Uterus (tissue), 4 donors: Measurements from ENCODE around the gene STK38. TPM values are rescaled to one million over a fixed set of nuclear protein-coding genes. Genes with fewer than 3 reads are reported as not detected.

Source experiments
- DNase-seq, 2 donors: peaks; one replicate each; pipeline ENCODE4 v3.0.0-alpha.2; 2019 to 2020
- H3K27ac ChIP-seq, 2 donors: fragments of 200-600 bp; sonication (generic); 1 replicate in 1 of 2; 2 replicates in 1 of 2; pipeline ENCODE4 v1.5.1; 2016 to 2018
- H3K27me3 ChIP-seq, 2 donors: fragments of 200-600 bp; sonication (generic); one replicate each; pipeline ENCODE4 v1.5.1; 2018 to 2019; ENCODE audit warnings: control low read depth in 1 of 2
- H3K36me3 ChIP-seq, 2 donors: fragments of 200-600 bp; sonication (generic); one replicate each; pipeline ENCODE4 v1.5.1; 2019; ENCODE audit warnings: control low read depth in 1 of 2
- H3K4me1 ChIP-seq, 2 donors: fragments of 200-600 bp; sonication (generic); one replicate each; pipeline ENCODE4 v1.5.1; 2018 to 2019; ENCODE audit warnings: control low read depth in 1 of 2
- H3K4me3 ChIP-seq, 2 donors: fragments of 200-600 bp; sonication (generic); 1 replicate in 1 of 2; 2 replicates in 1 of 2; pipeline ENCODE4 v1.5.1; 2018 to 2019; ENCODE audit warnings: mild to moderate bottlenecking in 1 of 2
- H3K9me3 ChIP-seq, 2 donors: fragments of 200-600 bp; sonication (generic); one replicate each; pipeline ENCODE4 v1.5.1; 2019; ENCODE audit warnings: control low read depth in 1 of 2
- POLR2A ChIP-seq, 2 donors: fragments of 450-650 bp; IDR thresholded peaks; one replicate each; pipeline ENCODE4 v1.6.1; 2016; ENCODE audit warnings: antibody characterized with exemption in 2 of 2, mild to moderate bottlenecking in 1 of 2, moderate library complexity in 1 of 2
- intact Hi-C: fragments of 100-400 bp; cut with DNase I; formaldehyde crosslinking; loops from one replicate; pipeline ENCODE4 v1.15.1; 2023; ENCODE audit warnings: low total_unique reads
- total RNA-seq, 4 donors: library from RNA; depleted of rRNA in 3 of 4; stranded (reverse); fragments of >200 nt in 3 of 4; gene quantifications; one replicate each; pipeline versions ENCODE4 v1.1.0 to v1.2.4, GENCODE V29; 2014 to 2023
- TF ChIP-seq, protein P1 (sequence below), 4 experiments: fragments of 200-600 bp in 2 of 4; fragments of 450-650 bp in 2 of 4; sonication (generic) in 2 of 4; IDR thresholded peaks; one replicate each; pipeline ENCODE4 v1.5.1; 2016 to 2019; ENCODE audit warnings: antibody characterized with exemption in 4 of 4, mild to moderate bottlenecking in 2 of 4, moderate library complexity in 1 of 4
- donor health status: DM: yes; HTN: yes; CAD: no.

Gene STK38
- total RNA-seq, 4 donors from 2014 or later: 10.6 to 30.0 (median 20.5) TPM

- no peak for TF ChIP-seq POLR2A (IDR thresholded peaks at IDR 0.05)
- TF ChIP-seq, protein P1, sequence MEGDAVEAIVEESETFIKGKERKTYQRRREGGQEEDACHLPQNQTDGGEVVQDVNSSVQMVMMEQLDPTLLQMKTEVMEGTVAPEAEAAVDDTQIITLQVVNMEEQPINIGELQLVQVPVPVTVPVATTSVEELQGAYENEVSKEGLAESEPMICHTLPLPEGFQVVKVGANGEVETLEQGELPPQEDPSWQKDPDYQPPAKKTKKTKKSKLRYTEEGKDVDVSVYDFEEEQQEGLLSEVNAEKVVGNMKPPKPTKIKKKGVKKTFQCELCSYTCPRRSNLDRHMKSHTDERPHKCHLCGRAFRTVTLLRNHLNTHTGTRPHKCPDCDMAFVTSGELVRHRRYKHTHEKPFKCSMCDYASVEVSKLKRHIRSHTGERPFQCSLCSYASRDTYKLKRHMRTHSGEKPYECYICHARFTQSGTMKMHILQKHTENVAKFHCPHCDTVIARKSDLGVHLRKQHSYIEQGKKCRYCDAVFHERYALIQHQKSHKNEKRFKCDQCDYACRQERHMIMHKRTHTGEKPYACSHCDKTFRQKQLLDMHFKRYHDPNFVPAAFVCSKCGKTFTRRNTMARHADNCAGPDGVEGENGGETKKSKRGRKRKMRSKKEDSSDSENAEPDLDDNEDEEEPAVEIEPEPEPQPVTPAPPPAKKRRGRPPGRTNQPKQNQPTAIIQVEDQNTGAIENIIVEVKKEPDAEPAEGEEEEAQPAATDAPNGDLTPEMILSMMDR (IDR thresholded peaks at IDR 0.05): no peak
- peak overlapping the region; percentile 97 for H3K27ac ChIP-seq
- H3K36me3 ChIP-seq: no peaks in the 10 kb centered on the region
- H3K9me3 ChIP-seq: no peaks in the 10 kb centered on the region
- no peak for DNase-seq
- H3K27me3 ChIP-seq: no peaks in the 10 kb centered on the region
- intact Hi-C loops: no loop called here
- H3K4me3 ChIP-seq: peak overlapping the region; percentile 75 to 88
- peaks cover 0 to 4% of the 10 kb centered on the region in 2 donors for H3K4me1 ChIP-seq
These were observed 1.4 kb downstream of the STK38 start for GRCh38 chr6:36545767-36546307.

DNA sequence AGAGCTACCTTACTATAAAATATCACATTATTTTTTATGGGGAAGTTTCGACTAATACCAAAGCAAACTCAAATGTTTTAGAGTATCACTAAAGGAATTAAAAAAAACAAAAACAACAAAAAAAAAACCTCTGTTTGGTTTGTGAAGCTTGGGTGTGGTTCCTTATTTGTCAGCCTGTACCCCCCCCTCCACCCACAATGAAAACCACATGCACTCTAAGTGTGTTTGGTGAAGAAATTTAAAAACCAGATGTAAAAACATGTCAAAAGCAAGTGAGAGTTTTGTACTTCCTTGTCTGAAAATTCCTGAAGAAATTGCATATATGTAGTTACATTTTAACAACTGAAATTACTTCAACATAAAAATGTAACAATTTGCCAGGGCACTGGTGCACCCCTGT lies 3.1 kb downstream of the STK38 start:
- no peak for DNase-seq
- Histone ChIP-seq H3K27ac (peak overlapping the region; percentile 25 to 97), H3K36me3 (no peaks in the 10 kb centered on the region), H3K4me3 (no peak overlapping the region), H3K4me1 (peaks cover 0 to 4% of the 10 kb centered on the region in 2 donors), H3K27me3 (no peaks in the 10 kb centered on the region), H3K9me3 (no peaks in the 10 kb centered on the region)
- TF ChIP-seq, protein P1 (IDR thresholded peaks at IDR 0.05): no peak
- TF ChIP-seq POLR2A (IDR thresholded peaks at IDR 0.05): no peak
- intact Hi-C loops: no loop called here

DNA sequence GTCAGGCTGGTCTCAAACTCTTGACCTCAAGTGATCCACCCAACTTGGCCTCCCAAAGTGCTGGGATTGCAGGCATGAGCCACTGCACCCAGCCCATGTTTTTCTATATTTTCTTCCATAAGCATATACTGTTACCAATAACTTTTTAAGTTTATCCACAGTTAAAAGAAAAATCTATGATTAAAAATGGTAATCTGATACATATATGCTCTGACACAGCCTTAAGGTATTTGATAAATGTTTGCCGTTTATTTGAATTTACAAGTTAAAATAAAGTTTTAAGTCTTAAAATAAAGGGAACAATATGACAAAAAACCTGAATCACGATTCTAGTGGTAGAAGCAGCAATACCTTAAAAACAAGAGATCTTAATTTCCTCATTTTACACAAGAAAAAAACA lies 5.2 kb downstream of the STK38 start:
- TF ChIP-seq POLR2A (IDR thresholded peaks at IDR 0.05): no peak
- TF ChIP-seq, protein P1 (IDR thresholded peaks at IDR 0.05): no peak
- H3K4me1 ChIP-seq: peaks cover 0 to 4% of the 10 kb centered on the region in 2 donors
- intact Hi-C loops: no loop called here
- no peak for DNase-seq
- H3K9me3 ChIP-seq: no peaks in the 10 kb centered on the region
- H3K4me3 ChIP-seq: no peak overlapping the region
- no peak overlapping the region for H3K27ac ChIP-seq
- H3K27me3 ChIP-seq: no peaks in the 10 kb centered on the region
- no peaks in the 10 kb centered on the region for H3K36me3 ChIP-seq

- intact Hi-C loops: no loop called here
- H3K4me3 ChIP-seq: no peak overlapping the region
- no peaks in the 10 kb centered on the region for H3K9me3 ChIP-seq
- no peak for DNase-seq
- TF ChIP-seq, protein P1 (IDR thresholded peaks at IDR 0.05): no peak
- no peak for TF ChIP-seq POLR2A (IDR thresholded peaks at IDR 0.05)
- no peaks in the 10 kb centered on the region for H3K27me3 ChIP-seq
- H3K36me3 ChIP-seq: no peaks in the 10 kb centered on the region
- peaks cover 0 to 4% of the 10 kb centered on the region in 2 donors for H3K4me1 ChIP-seq
- H3K27ac ChIP-seq: no peak overlapping the region
These were observed 7.3 kb downstream of the STK38 start for GRCh38 chr6:36539814-36540568.

DNA sequence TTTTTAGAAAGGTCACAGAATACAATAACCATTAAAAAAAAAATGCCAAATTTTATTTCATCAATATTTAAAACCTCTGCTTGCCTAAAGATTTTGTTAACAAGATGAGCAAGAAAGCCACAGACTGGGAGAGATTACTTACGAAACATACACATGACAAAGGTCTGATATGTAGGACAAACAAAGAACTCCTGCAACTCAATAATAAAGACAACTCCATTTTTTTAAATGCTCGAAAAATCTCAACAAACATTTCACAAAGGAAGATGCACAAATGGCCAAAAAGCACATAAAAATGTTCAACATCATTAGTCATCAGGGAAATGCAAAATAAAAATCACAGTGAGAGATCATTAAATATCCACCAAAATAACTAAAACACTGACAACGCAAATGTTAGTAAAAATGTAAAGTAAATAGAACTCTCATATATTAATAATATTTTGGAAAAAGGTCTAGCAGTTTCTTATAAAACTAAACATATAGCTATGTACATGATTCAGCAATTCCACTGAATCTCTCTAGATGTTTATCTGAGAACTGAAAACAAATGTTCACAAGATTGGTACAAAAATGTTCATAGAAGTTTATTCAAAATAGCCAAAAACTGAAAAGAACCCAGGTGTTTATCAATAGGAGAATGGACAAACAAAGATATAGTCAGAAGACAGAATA lies 10.3 kb downstream of the STK38 start:
- Histone ChIP-seq H3K36me3 (no peaks in the 10 kb centered on the region), H3K4me1 (no peaks in the 10 kb centered on the region), H3K9me3 (no peaks in the 10 kb centered on the region), H3K27me3 (no peaks in the 10 kb centered on the region), H3K4me3 (no peak overlapping the region), H3K27ac (no peak overlapping the region)
- intact Hi-C loops: no loop called here
- TF ChIP-seq, protein P1 (IDR thresholded peaks at IDR 0.05): no peak
- TF ChIP-seq POLR2A (IDR thresholded peaks at IDR 0.05): no peak
- no peak for DNase-seq
